C4-2B (cell line): ENCODE measurements around the gene STC2.

Source experiments
- ZFX ChIP-seq: fragments of 450-650 bp; IDR thresholded peaks from 2 replicates; pipeline ENCODE4 v1.6.1; 2017
- TF ChIP-seq, protein P1 (sequence below): fragments of 450-650 bp; conservative IDR thresholded peaks from 2 replicates; pipeline ENCODE4 v1.5.1; 2017; ENCODE audit warnings: mild to moderate bottlenecking

DNA sequence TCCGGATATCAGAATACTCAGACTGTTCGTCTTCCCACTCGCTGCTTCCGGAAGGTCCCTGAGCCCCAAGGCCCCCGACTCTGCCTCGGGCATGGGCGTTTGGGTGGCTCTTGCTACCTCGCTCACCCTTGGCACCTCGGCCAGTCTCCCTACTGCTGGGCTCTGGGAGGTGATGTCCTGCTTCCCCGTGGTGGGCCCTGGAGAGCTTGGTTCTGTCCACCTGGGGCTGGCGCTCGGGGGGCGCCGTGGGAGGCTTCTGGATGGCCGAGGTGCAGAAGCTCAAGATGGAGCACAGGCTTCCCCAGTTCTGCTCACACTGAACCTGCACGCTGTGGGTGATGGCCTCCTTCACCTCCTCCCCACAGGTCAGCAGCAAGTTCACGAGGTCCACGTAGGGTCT is 10.4 kb downstream of the STC2 start:
- TF ChIP-seq, protein P1, sequence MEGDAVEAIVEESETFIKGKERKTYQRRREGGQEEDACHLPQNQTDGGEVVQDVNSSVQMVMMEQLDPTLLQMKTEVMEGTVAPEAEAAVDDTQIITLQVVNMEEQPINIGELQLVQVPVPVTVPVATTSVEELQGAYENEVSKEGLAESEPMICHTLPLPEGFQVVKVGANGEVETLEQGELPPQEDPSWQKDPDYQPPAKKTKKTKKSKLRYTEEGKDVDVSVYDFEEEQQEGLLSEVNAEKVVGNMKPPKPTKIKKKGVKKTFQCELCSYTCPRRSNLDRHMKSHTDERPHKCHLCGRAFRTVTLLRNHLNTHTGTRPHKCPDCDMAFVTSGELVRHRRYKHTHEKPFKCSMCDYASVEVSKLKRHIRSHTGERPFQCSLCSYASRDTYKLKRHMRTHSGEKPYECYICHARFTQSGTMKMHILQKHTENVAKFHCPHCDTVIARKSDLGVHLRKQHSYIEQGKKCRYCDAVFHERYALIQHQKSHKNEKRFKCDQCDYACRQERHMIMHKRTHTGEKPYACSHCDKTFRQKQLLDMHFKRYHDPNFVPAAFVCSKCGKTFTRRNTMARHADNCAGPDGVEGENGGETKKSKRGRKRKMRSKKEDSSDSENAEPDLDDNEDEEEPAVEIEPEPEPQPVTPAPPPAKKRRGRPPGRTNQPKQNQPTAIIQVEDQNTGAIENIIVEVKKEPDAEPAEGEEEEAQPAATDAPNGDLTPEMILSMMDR = no peak
- no peak for TF ChIP-seq ZFX
